GM12878 (cell line): Measurements from ENCODE around the gene BCORL1. TPM values are rescaled to one million over a fixed set of nuclear protein-coding genes. Genes with fewer than 3 reads are reported as not detected.

Source experiments
- ATAC-seq: fragments of 200-7000 bp; cut with Tn5 transposase; 3 replicates; pipeline ENCODE4 v1.9.1; 2020; ENCODE audit warnings: mild to moderate bottlenecking, moderate library complexity
- BruUV-seq: library from RNA; stranded (reverse); fragments of 400-500 nt; replicated peaks from 2 replicates; lab custom pipeline; 2021; lab: Mats Ljungman, UMichigan
- CTCF ChIA-PET: fragments of 300-600 bp; sonication (Branson Sonifier 250); formaldehyde crosslinking; extraction: SDS; loops from one replicate; lab custom pipeline; 2021; ENCODE audit warnings: inconsistent platforms; lab: Yijun Ruan, JAX
- POLR2A ChIA-PET: fragments of 350-600 bp; formaldehyde crosslinking; extraction: SDS; loops from one replicate; lab custom pipeline; 2021; ENCODE audit warnings: inconsistent platforms; lab: Charles Lee
- RAD21 ChIA-PET: fragments of 300-600 bp; sonication (Branson Sonifier 250); formaldehyde crosslinking; loops from one replicate; lab custom pipeline; 2023; ENCODE audit warnings: antibody characterized with exemption; ENCODE audit not compliant: unreplicated experiment; lab: Charles Lee
- SMC1A ChIA-PET: fragments of 300-600 bp; sonication (Branson Sonifier 250); formaldehyde crosslinking; loops from one replicate; lab custom pipeline; 2023; ENCODE audit not compliant: unreplicated experiment, uncharacterized antibody; lab: Charles Lee
- DNase-seq: peaks from one replicate; pipeline ENCODE4 v3.0.0-alpha.2; 2011; ENCODE audit warnings: low read depth, low spot score
- FAIRE-seq: peaks from 3 replicates; lab custom pipeline; 2011; peaks lifted over from hg19 to GRCh38; lab: Jason Lieb, UNC
- H2AFZ ChIP-seq: 2 replicates; pipeline ENCODE4 v1.6.0; 2011; ENCODE audit warnings: low read depth, low read length, control low read depth; ENCODE audit not compliant: control insufficient read depth
- H3K27ac ChIP-seq: 2 replicates; pipeline ENCODE4 v1.5.1; 2011; ENCODE audit warnings: control low read depth; ENCODE audit not compliant: control insufficient read depth, insufficient read depth
- H3K27me3 ChIP-seq, 2 experiments: replicated peaks in 1 of 2; 2 replicates each; pipeline versions ENCODE4 v1.6.0 to v1.6.1; 2011; ENCODE audit warnings: low read length in 1 of 2; ENCODE audit not compliant: control insufficient read depth in 2 of 2, insufficient read depth in 2 of 2
- H3K36me3 ChIP-seq, 2 experiments: 2 replicates each; pipeline ENCODE4 v1.5.1; 2011; ENCODE audit warnings: low read length in 1 of 2; ENCODE audit not compliant: control insufficient read depth in 2 of 2, insufficient read depth in 2 of 2
- H3K4me1 ChIP-seq: 2 replicates; pipeline ENCODE4 v1.6.1; 2011; ENCODE audit warnings: mild to moderate bottlenecking, low read length, moderate library complexity, mixed read lengths; ENCODE audit not compliant: control insufficient read depth, insufficient read depth
- H3K4me2 ChIP-seq: 2 replicates; pipeline ENCODE4 v1.6.0; 2011; ENCODE audit warnings: control low read depth; ENCODE audit not compliant: control insufficient read depth, insufficient read depth
- H3K4me3 ChIP-seq: fragments of 200-600 bp; sonication (generic); 2 replicates; pipeline ENCODE4 v1.5.1; 2016
- H3K79me2 ChIP-seq: 2 replicates; pipeline ENCODE4 v1.6.0; 2011; ENCODE audit warnings: low read length; ENCODE audit not compliant: control insufficient read depth, insufficient read depth
- H3K9ac ChIP-seq: 2 replicates; pipeline ENCODE4 v1.8.0; 2011; ENCODE audit warnings: low read length, control low read depth, mixed read lengths; ENCODE audit not compliant: control insufficient read depth, insufficient read depth
- H3K9me3 ChIP-seq: replicated peaks from 3 replicates; pipeline ENCODE4 v1.5.1; 2011; ENCODE audit warnings: mild to moderate bottlenecking, low read length; ENCODE audit not compliant: control insufficient read depth, insufficient read depth
- H4K20me1 ChIP-seq: 2 replicates; pipeline ENCODE4 v1.6.0; 2011; ENCODE audit not compliant: control insufficient read depth, insufficient read depth
- BHLHE40 ChIP-seq, 2 experiments: fragments of 450-650 bp in 1 of 2; IDR thresholded peaks; 2 replicates each; pipeline ENCODE4 v1.6.1; 2011 to 2017; ENCODE audit warnings: low read depth in 2 of 2, borderline replicate concordance in 1 of 2, improper control_type of control experiment in 1 of 2, low read length in 1 of 2, mild to moderate bottlenecking in 1 of 2
- CBX5 ChIP-seq: sonication (generic); IDR thresholded peaks from 2 replicates; pipeline ENCODE4 v1.6.1; 2016; ENCODE audit warnings: low read depth, moderate library complexity, mild to moderate bottlenecking, inconsistent platforms
- CEBPZ ChIP-seq: fragments of 150-350 bp; IDR thresholded peaks from 2 replicates; pipeline ENCODE4 v1.6.1; 2016; ENCODE audit warnings: low read depth, low read length
- DPF2 ChIP-seq: fragments of 450-650 bp; IDR thresholded peaks from 2 replicates; pipeline ENCODE4 v1.6.1; 2017; ENCODE audit warnings: mild to moderate bottlenecking
- NR2C2 ChIP-seq: IDR thresholded peaks from 2 replicates; pipeline ENCODE4 v1.6.1; 2011; ENCODE audit warnings: borderline replicate concordance, low read depth; ENCODE audit not compliant: control insufficient read depth, insufficient read length
- RELA ChIP-seq: fragments of 450-650 bp; IDR thresholded peaks from 2 replicates; pipeline ENCODE4 v1.8.0; 2014; ENCODE audit warnings: borderline replicate concordance; ENCODE audit not compliant: partially characterized antibody
- WGBS: methylation state at CpG from one replicate; pipeline ENCODE4 v1.1.6; 2016; ENCODE audit warnings: low lambda C conversion rate; ENCODE audit not compliant: insufficient replicate concordance, insufficient coverage; ENCODE audit errors: missing lambda C conversion rate; 5-methylcytosine and 5-hydroxymethylcytosine counted together
- in situ Hi-C: fragments of 300-500 bp; cut with MboI; formaldehyde crosslinking; loops from 9 replicates; pipeline ENCODE4 v1.14.3; 2018; ENCODE audit warnings: mixed read lengths
- intact Hi-C: fragments of 100-400 bp; cut with micrococcal nuclease; formaldehyde crosslinking; loops from one replicate; pipeline ENCODE4 v1.14.2; 2022; ENCODE audit not compliant: unreplicated experiment
- polyA plus RNA-seq, 11 experiments: library from polyadenylated mRNA; depleted of rRNA in 4 of 11; unstranded in 6 of 11; stranded (reverse) in 5 of 11; fragments of >200 nt; fragmentation: Nextera tagmentation in 4 of 11; fragmentation: Illumina TruSeq in 1 of 11; extraction: Ambion mirVana in 4 of 11; extraction: Trizol in 1 of 11; gene quantifications; 1 replicate in 1 of 11; 2 replicates in 10 of 11; pipeline versions ENCODE4 v1.2.1 to v1.2.3, GENCODE V29; 2011 to 2016; ENCODE audit warnings: inconsistent platforms in 2 of 11, missing spikeins in 2 of 11, low read depth in 1 of 11
- total RNA-seq, 4 experiments: library from RNA; depleted of rRNA in 3 of 4; stranded (reverse); fragments of >200 nt in 3 of 4; fragmentation: Illumina TruSeq in 1 of 4; extraction: Trizol in 1 of 4; gene quantifications; 2 replicates each; pipeline versions ENCODE4 v1.2.1 to v1.2.3, GENCODE V29; 2013 to 2021

Gene BCORL1
- total and polyA plus RNA-seq, 10 of the 15 experiments (the other 5 are each of a cell fraction or from before 2014, with no cell fraction given), result 0.16 to 7.2 (median 0.94) TPM

- ATAC-seq (no peak), DNase-seq (no peak), FAIRE-seq (no peak)
- Histone ChIP-seq H3K4me2 (peak overlapping the region; percentile 11; the same call in 1 of the 2 replicates), H4K20me1 (no peaks in the 10 kb centered on the region), H3K9me3 (no peaks in the 10 kb centered on the region; the same call in 2 of the 3 replicates), H3K79me2 (no peaks in the 10 kb centered on the region), H3K36me3 (no peaks in the 10 kb centered on the region), H3K27ac (no peak overlapping the region), H3K4me1 (peaks cover 5% of the 10 kb centered on the region; the same call in 1 of the 2 replicates), H2AFZ (peak overlapping the region; percentile 47), H3K27me3 (no peaks in the 10 kb centered on the region), H3K4me3 (peak overlapping the region; percentile 8; the same call in 1 of the 2 replicates), H3K9ac (no peak overlapping the region)
- POLR2A ChIA-PET, result no interaction called here
- 53% methylated on average over 22 of the region's 81 CpGs for WGBS
- TF ChIP-seq RELA (no peak), NR2C2 (no peak), CEBPZ (no peak), BHLHE40 (IDR thresholded peaks at IDR 0.05; ENCODE audit: borderline replicate concordance in 1 of 2, low read depth in 2 of 2, low read length in 1 of 2) (peak in 1 of 2 experiments; percentile 57; a peak in 1 of 4 replicates), CBX5 (no peak), DPF2 (no peak)
- CTCF ChIA-PET, result no interaction called here
- in situ Hi-C loops, result no loop called here
- SMC1A ChIA-PET, result no interaction called here
- RAD21 ChIA-PET, result no interaction called here
- BruUV-seq, result no TSS peak
- intact Hi-C loops, result no loop called here
These were observed 1.9 kb downstream of the BCORL1 start for GRCh38 chrX:129984111-129984958.
